ENCODE results near the gene SEMA4C.

The SEMA4C gene

GRCh38 chr2:96843538-96844268, 26.2 kb downstream of the SEMA4C start, which contains the start of gene ANKRD23:
Gene ANKRD23, minus strand, starts transcription at chr2:96844021. Its CDS starts 29 bp downstream, at chr2:96843992.
- no peak within 1 kb of the TSS for H3K4me3 ChIP-seq (ENCODE audit: low read depth, low read length)
- TF ChIP-seq, protein P1, sequence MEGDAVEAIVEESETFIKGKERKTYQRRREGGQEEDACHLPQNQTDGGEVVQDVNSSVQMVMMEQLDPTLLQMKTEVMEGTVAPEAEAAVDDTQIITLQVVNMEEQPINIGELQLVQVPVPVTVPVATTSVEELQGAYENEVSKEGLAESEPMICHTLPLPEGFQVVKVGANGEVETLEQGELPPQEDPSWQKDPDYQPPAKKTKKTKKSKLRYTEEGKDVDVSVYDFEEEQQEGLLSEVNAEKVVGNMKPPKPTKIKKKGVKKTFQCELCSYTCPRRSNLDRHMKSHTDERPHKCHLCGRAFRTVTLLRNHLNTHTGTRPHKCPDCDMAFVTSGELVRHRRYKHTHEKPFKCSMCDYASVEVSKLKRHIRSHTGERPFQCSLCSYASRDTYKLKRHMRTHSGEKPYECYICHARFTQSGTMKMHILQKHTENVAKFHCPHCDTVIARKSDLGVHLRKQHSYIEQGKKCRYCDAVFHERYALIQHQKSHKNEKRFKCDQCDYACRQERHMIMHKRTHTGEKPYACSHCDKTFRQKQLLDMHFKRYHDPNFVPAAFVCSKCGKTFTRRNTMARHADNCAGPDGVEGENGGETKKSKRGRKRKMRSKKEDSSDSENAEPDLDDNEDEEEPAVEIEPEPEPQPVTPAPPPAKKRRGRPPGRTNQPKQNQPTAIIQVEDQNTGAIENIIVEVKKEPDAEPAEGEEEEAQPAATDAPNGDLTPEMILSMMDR (IDR thresholded peaks at IDR 0.05; ENCODE audit: low read depth, low read length), result no peak

- TF ChIP-seq, protein P1 (IDR thresholded peaks at IDR 0.05; ENCODE audit: low read depth, low read length), result no peak
- H3K4me3 ChIP-seq (ENCODE audit: low read depth, low read length), result no peak overlapping the region
Observed at GRCh38 chr2:96842600-96842999, 27.3 kb downstream of the SEMA4C start.

DNA sequence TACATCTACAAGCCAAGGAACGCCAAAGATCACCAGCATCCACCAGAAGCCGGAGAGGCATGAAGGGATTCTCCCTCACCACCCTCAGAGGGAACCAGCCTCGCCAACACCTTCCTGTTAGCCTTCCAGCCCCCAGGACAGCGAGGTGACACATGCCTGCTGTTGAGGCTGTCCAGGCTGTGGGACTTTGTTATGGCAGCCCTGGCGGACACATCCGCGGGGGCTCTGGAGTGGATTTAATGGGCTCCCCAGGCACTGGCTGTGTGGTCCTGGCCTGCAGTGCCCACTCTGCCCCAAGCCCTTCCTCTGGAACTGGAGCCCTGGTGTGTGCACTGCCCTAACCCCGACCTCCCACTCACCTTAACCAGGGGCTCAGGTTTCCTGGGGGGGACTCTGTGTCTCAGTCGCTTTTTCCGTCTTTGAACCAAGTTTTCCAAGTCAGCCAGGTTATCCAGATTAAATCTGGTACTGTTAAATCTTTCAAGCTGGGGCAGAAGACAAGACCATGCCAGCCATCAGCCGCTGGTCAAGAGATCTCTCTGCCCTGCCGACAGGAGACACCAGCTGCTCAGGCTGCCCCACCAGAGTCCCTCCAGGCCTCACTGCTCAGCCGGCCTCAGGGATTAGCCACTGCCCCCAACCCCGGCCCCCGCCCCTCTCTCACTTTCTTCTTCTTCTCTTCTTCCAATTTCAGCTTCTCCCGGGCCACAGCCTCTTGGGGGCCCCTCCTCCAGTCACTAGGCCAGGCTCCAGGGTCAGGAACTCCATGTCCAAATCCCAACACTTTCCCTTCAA, 28.0 kb downstream of the SEMA4C start:
- no peak overlapping the region for H3K4me3 ChIP-seq (ENCODE audit: low read depth, low read length)
- TF ChIP-seq, protein P1 (IDR thresholded peaks at IDR 0.05; ENCODE audit: low read depth, low read length), result no peak

GRCh38 chr2:96839875-96840850, 29.7 kb downstream of the SEMA4C start:
- TF ChIP-seq, protein P1 (IDR thresholded peaks at IDR 0.05; ENCODE audit: low read depth, low read length), result no peak
- no peak overlapping the region for H3K4me3 ChIP-seq (ENCODE audit: low read depth, low read length)

DNA sequence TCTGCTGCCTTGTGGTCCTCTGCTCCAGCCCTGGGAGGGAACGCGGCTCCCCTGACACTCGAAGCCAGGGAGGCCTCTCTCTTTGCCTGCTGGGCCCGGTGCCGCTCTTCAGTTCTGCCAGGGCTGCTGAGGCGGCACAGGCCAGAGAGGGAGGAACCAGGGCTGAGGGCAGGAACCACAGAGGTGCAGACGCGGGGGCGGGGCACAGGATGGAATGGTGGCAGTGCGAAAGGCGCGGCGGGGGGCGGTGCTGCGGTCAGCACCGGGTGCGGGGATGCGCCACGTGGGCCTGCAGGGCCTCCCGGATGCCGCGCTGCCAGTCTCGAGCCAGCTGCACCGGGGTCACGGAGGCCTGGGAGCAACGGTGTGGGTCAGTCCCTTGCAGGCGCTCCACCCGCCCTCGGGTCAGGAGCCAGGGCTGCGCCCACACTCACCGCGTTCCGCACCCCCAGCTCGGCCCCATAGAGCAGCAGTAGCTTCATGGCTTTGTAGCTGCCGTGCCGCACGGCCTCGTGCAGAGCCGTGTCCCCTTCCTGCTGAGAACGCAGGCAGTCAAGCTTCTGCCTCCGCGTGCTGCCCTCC, 30.5 kb downstream of the SEMA4C start:
- H3K4me3 ChIP-seq (ENCODE audit: low read depth, low read length), result no peak overlapping the region
- TF ChIP-seq, protein P1 (IDR thresholded peaks at IDR 0.05; ENCODE audit: low read depth, low read length), result no peak

DNA sequence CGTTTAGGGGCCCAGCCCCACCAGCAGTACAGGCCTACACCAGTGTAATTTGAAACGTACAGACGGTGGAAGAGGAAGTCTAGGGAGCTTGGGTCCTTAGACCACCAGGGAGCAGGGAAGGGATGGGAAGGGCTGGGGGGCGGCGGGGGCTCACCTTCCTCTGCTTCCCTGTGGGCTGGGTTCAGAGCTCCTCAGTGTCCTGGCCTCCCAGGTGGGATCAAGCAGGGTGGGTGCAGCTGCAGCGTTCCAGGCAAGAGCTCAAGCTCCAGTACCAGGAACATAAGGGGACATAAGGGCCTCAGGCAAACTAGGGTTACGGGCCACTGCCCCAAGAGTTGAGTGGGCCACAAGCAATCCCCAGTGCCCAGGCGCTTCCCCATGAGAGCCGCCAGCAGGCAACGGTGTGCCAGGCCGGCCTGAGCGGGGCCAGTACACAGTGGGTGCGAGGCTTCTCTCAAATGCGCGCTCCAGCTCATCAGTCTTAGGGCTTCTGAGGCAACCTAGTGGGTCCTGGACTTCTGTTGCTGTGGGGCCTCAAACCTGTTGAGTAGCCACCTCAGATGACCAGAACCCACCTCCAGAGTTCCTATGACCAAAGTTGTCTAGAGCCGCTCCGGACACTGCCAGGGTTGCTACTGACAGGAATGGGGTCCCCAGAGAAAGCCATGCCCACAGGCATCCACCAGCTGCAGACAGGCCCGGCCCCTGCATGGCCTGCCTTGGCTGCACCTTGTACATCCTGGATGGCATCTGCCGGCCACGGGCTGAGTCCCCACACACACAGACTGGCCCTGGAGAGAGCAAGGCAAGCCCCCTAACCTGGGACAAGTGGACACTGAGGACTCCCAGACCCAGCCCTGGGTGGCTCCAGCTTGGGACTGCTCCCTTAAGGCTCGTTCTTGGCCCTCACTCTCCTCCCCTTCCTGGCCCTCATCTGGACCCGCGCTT, 31.3 kb downstream of the SEMA4C start:
- TF ChIP-seq, protein P1 (IDR thresholded peaks at IDR 0.05; ENCODE audit: low read depth, low read length), result no peak
- H3K4me3 ChIP-seq (ENCODE audit: low read depth, low read length), result no peak overlapping the region

All from WI38 (cell line).